HepG2 (cell line): ENCODE measurements around the gene QPCT. TPM values are rescaled to one million over a fixed set of nuclear protein-coding genes. Genes with fewer than 3 reads are reported as not detected.

Experiments used
- ATAC-seq: fragments of 200-7000 bp; cut with Tn5 transposase; 3 replicates; pipeline ENCODE4 v1.9.1; 2020; ENCODE audit warnings: mild to moderate bottlenecking, moderate library complexity
- BruUV-seq: library from RNA; stranded (reverse); fragments of 400-500 nt; replicated peaks from 2 replicates; lab custom pipeline; 2021; lab: Mats Ljungman, UMichigan
- CTCF ChIA-PET: fragments of 300-600 bp; formaldehyde crosslinking; extraction: SDS; loops from one replicate; lab custom pipeline; 2021; ENCODE audit warnings: low total read pairs, inconsistent platforms, low intra/inter-chr PET ratio; lab: Yijun Ruan, JAX
- POLR2A ChIA-PET: fragments of 350-600 bp; sonication (Branson Sonifier 250); formaldehyde crosslinking; loops from one replicate; lab custom pipeline; 2020; ENCODE audit warnings: antibody characterized with exemption, inconsistent platforms; lab: Yijun Ruan, JAX
- DNase-seq: peaks from one replicate; pipeline ENCODE4 v3.0.0-alpha.2; 2015; ENCODE audit warnings: low spot score
- FAIRE-seq: peaks from 3 replicates; lab custom pipeline; 2011; peaks lifted over from hg19 to GRCh38; lab: Jason Lieb, UNC
- H2AFZ ChIP-seq: one replicate; pipeline ENCODE4 v1.6.1; 2011; ENCODE audit warnings: low read length, inconsistent platforms
- H3K27ac ChIP-seq: fragments of 300-600 bp; 3 replicates; pipeline ENCODE4 v1.8.0; 2011; ENCODE audit warnings: mixed run types, mild to moderate bottlenecking, mixed read lengths, low read length, inconsistent platforms; ENCODE audit not compliant: insufficient read depth; ENCODE audit errors: extremely low read length
- H3K27me3 ChIP-seq, 2 experiments: fragments of 200-600 bp in 1 of 2; 2 replicates in 1 of 2; 3 replicates in 1 of 2; pipeline versions ENCODE4 v1.6.0 to v1.8.0; 2011; ENCODE audit warnings: low read length in 2 of 2, mild to moderate bottlenecking in 2 of 2, moderate library complexity in 2 of 2, inconsistent platforms in 1 of 2; ENCODE audit not compliant: insufficient read depth in 2 of 2, control insufficient read depth in 1 of 2
- H3K36me3 ChIP-seq, 2 experiments: fragments of 200-600 bp in 1 of 2; replicated peaks in 1 of 2; 2 replicates in 1 of 2; 3 replicates in 1 of 2; pipeline versions ENCODE4 v1.5.1 to v1.8.0; 2011; ENCODE audit warnings: low read length in 2 of 2, inconsistent platforms in 1 of 2; ENCODE audit not compliant: insufficient read depth in 2 of 2, control insufficient read depth in 1 of 2
- H3K4me1 ChIP-seq: 2 replicates; pipeline ENCODE4 v1.5.1; 2012; ENCODE audit warnings: low read length, inconsistent platforms; ENCODE audit not compliant: insufficient read depth
- H3K4me2 ChIP-seq: 2 replicates; pipeline ENCODE4 v1.6.0; 2011; ENCODE audit warnings: low read depth, low read length, inconsistent platforms
- H3K4me3 ChIP-seq, 3 experiments: fragments of 200-600 bp in 1 of 3; sonication (generic), shearing (Covaris generic) in 1 of 3; replicated peaks in 1 of 3; 2 replicates each; pipeline ENCODE4 v1.5.1; 2011 to 2016; ENCODE audit warnings: low read length in 3 of 3, inconsistent platforms in 2 of 3, low read depth in 2 of 3, mild to moderate bottlenecking in 2 of 3, control low read depth in 1 of 3, mixed read lengths in 1 of 3; ENCODE audit not compliant: insufficient read depth in 1 of 3
- H3K79me2 ChIP-seq: one replicate; pipeline ENCODE4 v1.6.1; 2011; ENCODE audit warnings: low read length, inconsistent platforms; ENCODE audit not compliant: insufficient read depth
- H3K9ac ChIP-seq: 2 replicates; pipeline ENCODE4 v1.6.0; 2011; ENCODE audit warnings: mild to moderate bottlenecking, low read depth, low read length, inconsistent platforms; ENCODE audit not compliant: insufficient read depth
- H3K9me3 ChIP-seq: 2 replicates; pipeline ENCODE4 v1.5.1; 2012; ENCODE audit warnings: mild to moderate bottlenecking, low read length
- H4K20me1 ChIP-seq: 2 replicates; pipeline ENCODE4 v1.6.0; 2011; ENCODE audit warnings: inconsistent platforms, mild to moderate bottlenecking, low read length, moderate library complexity; ENCODE audit not compliant: insufficient read depth
- HHEX ChIP-seq: IDR thresholded peaks from 2 replicates; pipeline ENCODE4 v1.6.1; 2016; ENCODE audit warnings: control low read depth
- KDM3A ChIP-seq: IDR thresholded peaks from 2 replicates; pipeline ENCODE4 v1.6.1; 2018; ENCODE audit warnings: low read depth, missing compliant biosample characterization
- PITX1 ChIP-seq: sonication (generic); formaldehyde crosslinking; IDR thresholded peaks from 2 replicates; pipeline ENCODE4 v1.5.1; 2020; ENCODE audit warnings: mild to moderate bottlenecking, missing genetic modification reagents
- STAG1 ChIP-seq: sonication (generic); formaldehyde crosslinking; IDR thresholded peaks from 2 replicates; pipeline ENCODE4 v1.4.0; 2020; ENCODE audit warnings: missing genetic modification reagents
- ZNF660 ChIP-seq: sonication (generic); formaldehyde crosslinking; IDR thresholded peaks from 2 replicates; pipeline ENCODE4 v1.5.1; 2020; ENCODE audit warnings: mild to moderate bottlenecking, low read depth, missing genetic modification reagents, borderline replicate concordance
- ZSCAN21 ChIP-seq: sonication (generic); formaldehyde crosslinking; IDR thresholded peaks from 2 replicates; pipeline ENCODE4 v1.8.0; 2022; ENCODE audit warnings: mild to moderate bottlenecking, missing genetic modification reagents, moderate library complexity, borderline replicate concordance
- whole genome bisulfite sequencing: methylation state at CpG from one replicate; pipeline ENCODE4 v1.1.6; 2017; ENCODE audit warnings: low lambda C conversion rate; 5-methylcytosine and 5-hydroxymethylcytosine counted together
- in situ Hi-C: cut with HindIII; loops from 2 replicates; pipeline ENCODE4 v1.10.0; 2017; ENCODE audit warnings: low pct_unique_long_range_greater_than_20kb; ENCODE audit not compliant: extremely low pct_ligation_motif_present
- intact Hi-C: fragments of 100-400 bp; cut with micrococcal nuclease; formaldehyde crosslinking; loops from one replicate; pipeline ENCODE4 v1.10.0; 2022; ENCODE audit not compliant: unreplicated experiment
- polyA plus RNA-seq, 8 experiments: library from polyadenylated mRNA; depleted of rRNA in 3 of 8; stranded (reverse) in 7 of 8; unstranded in 1 of 8; fragments of >200 nt; fragmentation: Illumina TruSeq in 4 of 8; extraction: Trizol in 4 of 8; gene quantifications; 2 replicates each; pipeline versions ENCODE4 v1.2.1 to v1.2.3, GENCODE V29; 2011 to 2016; ENCODE audit warnings: low read depth in 4 of 8, missing spikeins in 1 of 8, mixed read lengths in 1 of 8; ENCODE audit not compliant: insufficient read depth in 1 of 8
- total RNA-seq, 5 experiments: library from RNA; depleted of rRNA; stranded (reverse); fragments of >200 nt; fragmentation: Illumina TruSeq; extraction: Trizol; gene quantifications; 2 replicates each; pipeline ENCODE4 v1.2.3, GENCODE V29; 2016; ENCODE audit warnings: low read depth in 1 of 5
- TF ChIP-seq, protein P1 (sequence below): sonication (generic); formaldehyde crosslinking; IDR thresholded peaks from 2 replicates; pipeline ENCODE4 v1.5.0; 2020; ENCODE audit warnings: mild to moderate bottlenecking, missing genetic modification reagents
- TF ChIP-seq, protein P2 (sequence below): sonication (generic); formaldehyde crosslinking; IDR thresholded peaks from 2 replicates; pipeline ENCODE4 v1.8.1; 2023; ENCODE audit warnings: mild to moderate bottlenecking, missing genetic modification reagents, borderline replicate concordance
- TF ChIP-seq, protein P3 (sequence below): sonication (generic); formaldehyde crosslinking; IDR thresholded peaks from 2 replicates; pipeline ENCODE4 v1.4.0; 2020; ENCODE audit warnings: mild to moderate bottlenecking, missing genetic modification reagents
- TF ChIP-seq, protein P4 (sequence below): sonication (generic); formaldehyde crosslinking; IDR thresholded peaks from 2 replicates; pipeline ENCODE4 v1.8.0; 2022; ENCODE audit warnings: low read depth, missing genetic modification reagents

The QPCT gene
- total and polyA plus RNA-seq, 2 of the 13 experiments (the other 11 are each of a cell fraction or from before 2014, with no cell fraction given), result 0.77 to 1.2 TPM

DNA sequence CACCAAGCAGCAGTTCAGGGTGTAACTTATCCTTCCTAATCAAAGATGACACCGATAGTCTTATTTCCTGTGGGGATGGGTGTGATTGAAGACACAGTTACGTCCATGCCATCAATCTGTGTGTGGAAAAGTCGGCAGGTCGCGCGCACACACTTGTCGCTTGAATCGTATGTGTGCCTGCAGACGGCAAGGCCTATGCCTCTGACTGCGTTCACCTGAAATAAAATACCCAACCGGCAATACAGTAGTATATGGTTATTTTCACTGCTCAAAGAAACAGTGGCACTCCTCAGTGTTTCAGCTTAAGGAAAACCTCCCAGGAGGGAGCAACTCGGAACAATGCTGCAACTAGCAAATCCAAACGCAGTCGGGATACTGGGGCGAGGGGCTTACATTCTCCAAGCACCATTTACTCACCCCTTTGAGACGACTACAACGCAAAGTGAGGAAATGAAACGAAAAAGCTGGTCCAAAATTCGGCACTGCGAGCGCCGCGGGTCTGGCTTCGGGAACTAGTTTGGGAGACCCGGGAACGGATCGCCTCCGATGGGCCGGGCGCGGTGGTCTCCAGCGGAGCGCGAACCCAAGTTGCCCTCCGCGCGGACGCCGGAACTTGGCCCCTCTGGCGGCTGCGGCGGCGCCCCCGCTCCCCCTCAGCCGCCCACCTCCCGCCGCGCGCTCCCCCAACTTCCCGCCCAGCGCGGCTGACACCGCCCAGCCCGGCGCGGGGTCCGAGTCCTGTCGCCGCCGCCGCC, 20.5 kb upstream of the QPCT start:
- CTCF ChIA-PET, result no interaction called here
- Histone ChIP-seq H3K9me3 (no peaks in the 10 kb centered on the region), H3K27me3 (peaks cover 3 to 20% of the 10 kb centered on the region in 2 experiments; a peak in 4 of 5 replicates), H2AFZ (peak overlapping the region; percentile 29), H3K4me3 (peak overlapping the region; percentile 85 to 98 (median 90)), H3K4me2 (peak overlapping the region; percentile 80), H3K27ac (peak overlapping the region; percentile 63), H3K4me1 (peaks cover 32% of the 10 kb centered on the region), H3K36me3 (no peaks in the 10 kb centered on the region), H3K9ac (peak overlapping the region; percentile 84), H4K20me1 (no peaks in the 10 kb centered on the region), H3K79me2 (peaks cover 40% of the 10 kb centered on the region)
- FAIRE-seq (no peak), DNase-seq (peak; percentile 29), ATAC-seq (peak; percentile 54)
- 1% methylated on average over 11 of the region's 61 CpGs for WGBS
- POLR2A ChIA-PET, result interaction anchor here (2.5 kb wide), 1 partner anchor 92 kb away, joined by 8 read pairs; the partner anchor contains the start of genes CEBPZ and NDUFAF7
- BruUV-seq, result TSS peak; percentile 54
- intact Hi-C loops, result loop anchor here (1.0 to 2.0 kb wide), 2 partner anchors 19 to 93 kb away; partner anchors contain the start of genes CEBPZ and NDUFAF7
- in situ Hi-C loops, result no loop called here
- TF ChIP-seq, protein P1, sequence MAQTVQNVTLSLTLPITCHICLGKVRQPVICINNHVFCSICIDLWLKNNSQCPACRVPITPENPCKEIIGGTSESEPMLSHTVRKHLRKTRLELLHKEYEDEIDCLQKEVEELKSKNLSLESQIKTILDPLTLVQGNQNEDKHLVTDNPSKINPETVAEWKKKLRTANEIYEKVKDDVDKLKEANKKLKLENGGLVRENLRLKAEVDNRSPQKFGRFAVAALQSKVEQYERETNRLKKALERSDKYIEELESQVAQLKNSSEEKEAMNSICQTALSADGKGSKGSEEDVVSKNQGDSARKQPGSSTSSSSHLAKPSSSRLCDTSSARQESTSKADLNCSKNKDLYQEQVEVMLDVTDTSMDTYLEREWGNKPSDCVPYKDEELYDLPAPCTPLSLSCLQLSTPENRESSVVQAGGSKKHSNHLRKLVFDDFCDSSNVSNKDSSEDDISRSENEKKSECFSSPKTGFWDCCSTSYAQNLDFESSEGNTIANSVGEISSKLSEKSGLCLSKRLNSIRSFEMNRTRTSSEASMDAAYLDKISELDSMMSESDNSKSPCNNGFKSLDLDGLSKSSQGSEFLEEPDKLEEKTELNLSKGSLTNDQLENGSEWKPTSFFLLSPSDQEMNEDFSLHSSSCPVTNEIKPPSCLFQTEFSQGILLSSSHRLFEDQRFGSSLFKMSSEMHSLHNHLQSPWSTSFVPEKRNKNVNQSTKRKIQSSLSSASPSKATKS (CRISPR knock-in tag), result no peak
- TF ChIP-seq ZSCAN21, result peak; percentile 12; the same call in 1 of the 2 replicates
- TF ChIP-seq PITX1 (CRISPR knock-in tag), result no peak
- no peak for TF ChIP-seq HHEX
- TF ChIP-seq, protein P2, sequence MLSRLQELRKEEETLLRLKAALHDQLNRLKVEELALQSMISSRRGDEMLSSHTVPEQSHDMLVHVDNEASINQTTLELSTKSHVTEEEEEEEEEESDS (CRISPR knock-in tag), result 0 out of 2 replicates have a peak, but pooled peaks have one; percentile 10
- TF ChIP-seq, protein P3, sequence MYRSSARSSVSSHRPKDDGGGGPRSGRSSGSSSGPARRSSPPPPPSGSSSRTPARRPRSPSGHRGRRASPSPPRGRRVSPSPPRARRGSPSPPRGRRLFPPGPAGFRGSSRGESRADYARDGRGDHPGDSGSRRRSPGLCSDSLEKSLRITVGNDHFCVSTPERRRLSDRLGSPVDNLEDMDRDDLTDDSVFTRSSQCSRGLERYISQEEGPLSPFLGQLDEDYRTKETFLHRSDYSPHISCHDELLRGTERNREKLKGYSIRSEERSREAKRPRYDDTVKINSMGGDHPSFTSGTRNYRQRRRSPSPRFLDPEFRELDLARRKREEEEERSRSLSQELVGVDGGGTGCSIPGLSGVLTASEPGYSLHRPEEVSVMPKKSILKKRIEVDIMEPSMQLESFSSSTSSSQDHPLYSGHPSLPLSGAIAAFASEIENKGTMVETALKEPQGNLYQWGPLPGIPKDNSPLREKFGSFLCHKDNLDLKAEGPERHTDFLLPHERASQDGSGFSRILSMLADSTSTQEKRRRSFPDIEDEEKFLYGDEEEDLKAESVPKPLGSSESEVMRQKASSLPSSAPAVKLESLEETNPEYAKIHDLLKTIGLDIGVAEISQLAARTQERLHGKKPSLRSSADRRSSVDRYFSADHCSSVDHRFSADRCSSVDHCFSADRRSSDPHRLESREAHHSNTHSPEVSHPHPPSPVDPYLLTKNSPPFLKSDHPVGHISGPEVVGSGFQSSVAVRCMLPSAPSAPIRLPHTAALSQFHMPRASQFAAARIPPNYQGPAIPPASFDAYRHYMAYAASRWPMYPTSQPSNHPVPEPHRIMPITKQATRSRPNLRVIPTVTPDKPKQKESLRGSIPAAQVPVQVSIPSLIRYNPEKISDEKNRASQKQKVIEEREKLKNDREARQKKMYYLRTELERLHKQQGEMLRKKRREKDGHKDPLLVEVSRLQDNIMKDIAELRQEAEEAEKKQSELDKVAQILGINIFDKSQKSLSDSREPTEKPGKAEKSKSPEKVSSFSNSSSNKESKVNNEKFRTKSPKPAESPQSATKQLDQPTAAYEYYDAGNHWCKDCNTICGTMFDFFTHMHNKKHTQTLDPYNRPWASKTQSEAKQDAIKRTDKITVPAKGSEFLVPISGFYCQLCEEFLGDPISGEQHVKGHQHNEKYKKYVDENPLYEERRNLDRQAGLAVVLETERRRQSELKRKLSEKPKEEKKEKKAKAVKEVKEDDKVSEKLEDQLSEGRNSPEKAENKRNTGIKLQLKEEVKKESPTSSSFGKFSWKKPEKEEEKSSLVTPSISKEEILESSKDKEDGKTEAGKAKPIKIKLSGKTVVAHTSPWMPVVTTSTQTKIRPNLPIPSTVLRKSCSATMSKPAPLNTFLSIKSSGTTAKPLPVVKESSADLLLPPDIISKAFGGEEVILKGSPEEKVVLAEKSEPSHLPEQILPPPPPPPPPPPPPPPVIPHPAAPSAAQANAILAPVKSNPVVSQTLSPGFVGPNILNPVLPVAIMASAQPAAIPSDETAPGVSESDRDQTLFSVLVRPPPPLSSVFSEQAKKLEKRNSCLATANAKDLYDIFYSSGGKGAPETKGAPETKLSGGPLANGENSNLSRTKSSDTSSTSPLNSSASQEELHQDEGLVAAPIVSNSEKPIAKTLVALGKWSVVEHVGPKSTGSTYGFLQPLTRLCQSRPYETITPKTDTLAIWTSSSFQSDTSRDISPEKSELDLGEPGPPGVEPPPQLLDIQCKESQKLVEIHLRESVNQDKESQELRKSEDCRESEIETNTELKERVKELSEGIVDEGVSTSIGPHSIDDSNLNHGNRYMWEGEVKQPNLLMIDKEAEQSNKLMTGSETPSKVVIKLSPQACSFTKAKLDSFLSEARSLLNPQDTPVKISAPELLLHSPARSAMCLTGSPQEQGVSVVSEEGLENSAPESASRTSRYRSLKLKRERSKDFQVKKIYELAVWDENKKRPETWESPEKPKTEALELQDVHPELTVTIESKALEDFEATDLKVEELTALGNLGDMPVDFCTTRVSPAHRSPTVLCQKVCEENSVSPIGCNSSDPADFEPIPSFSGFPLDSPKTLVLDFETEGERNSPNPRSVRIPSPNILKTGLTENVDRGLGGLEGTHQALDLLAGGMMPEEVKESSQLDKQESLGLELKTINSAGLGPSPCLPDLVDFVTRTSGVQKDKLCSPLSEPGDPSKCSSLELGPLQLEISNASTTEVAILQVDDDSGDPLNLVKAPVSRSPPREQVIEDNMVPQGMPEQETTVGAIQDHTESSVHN (CRISPR knock-in tag), result no peak
- TF ChIP-seq STAG1, result no peak
- TF ChIP-seq, protein P4, sequence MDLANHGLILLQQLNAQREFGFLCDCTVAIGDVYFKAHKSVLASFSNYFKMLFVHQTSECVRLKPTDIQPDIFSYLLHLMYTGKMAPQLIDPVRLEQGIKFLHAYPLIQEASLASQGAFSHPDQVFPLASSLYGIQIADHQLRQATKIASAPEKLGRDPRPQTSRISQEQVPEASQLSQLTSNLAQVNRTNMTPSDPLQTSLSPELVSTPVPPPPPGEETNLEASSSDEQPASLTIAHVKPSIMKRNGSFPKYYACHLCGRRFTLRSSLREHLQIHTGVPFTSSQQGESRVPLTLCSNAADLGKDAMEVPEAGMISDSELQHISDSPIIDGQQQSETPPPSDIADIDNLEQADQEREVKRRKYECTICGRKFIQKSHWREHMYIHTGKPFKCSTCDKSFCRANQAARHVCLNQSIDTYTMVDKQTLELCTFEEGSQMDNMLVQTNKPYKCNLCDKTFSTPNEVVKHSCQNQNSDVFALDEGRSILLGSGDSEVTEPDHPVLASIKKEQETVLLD (CRISPR knock-in tag), result 0 out of 2 replicates have a peak, but pooled peaks have one; percentile 7
- TF ChIP-seq KDM3A, result no peak
- TF ChIP-seq ZNF660 (CRISPR knock-in tag), result no peak
